RWPE1 (cell line): ENCODE data around the gene GALE.

Experiments
- CTCF ChIA-PET: fragments of 350-600 bp; sonication (Branson Sonifier 250); formaldehyde crosslinking; extraction: SDS; loops from one replicate; lab custom pipeline; 2021; lab: Yijun Ruan, JAX
- POLR2A ChIA-PET: fragments of 400-600 bp; formaldehyde crosslinking; extraction: SDS; loops from one replicate; lab custom pipeline; 2020; ENCODE audit warnings: antibody characterized with exemption; ENCODE audit not compliant: low non-redundant PET; lab: Yijun Ruan, JAX
- DNase-seq: peaks from one replicate; pipeline ENCODE4 v3.0.0; 2012; ENCODE audit warnings: low spot score
- H3K27ac ChIP-seq: fragments of 450-650 bp; 2 replicates; pipeline ENCODE4 v1.5.1; 2017
- TF ChIP-seq, protein P1 (sequence below): fragments of 450-650 bp; conservative IDR thresholded peaks from 2 replicates; pipeline ENCODE4 v1.5.1; 2017; ENCODE audit warnings: low read depth, mild to moderate bottlenecking

Gene GALE

DNA sequence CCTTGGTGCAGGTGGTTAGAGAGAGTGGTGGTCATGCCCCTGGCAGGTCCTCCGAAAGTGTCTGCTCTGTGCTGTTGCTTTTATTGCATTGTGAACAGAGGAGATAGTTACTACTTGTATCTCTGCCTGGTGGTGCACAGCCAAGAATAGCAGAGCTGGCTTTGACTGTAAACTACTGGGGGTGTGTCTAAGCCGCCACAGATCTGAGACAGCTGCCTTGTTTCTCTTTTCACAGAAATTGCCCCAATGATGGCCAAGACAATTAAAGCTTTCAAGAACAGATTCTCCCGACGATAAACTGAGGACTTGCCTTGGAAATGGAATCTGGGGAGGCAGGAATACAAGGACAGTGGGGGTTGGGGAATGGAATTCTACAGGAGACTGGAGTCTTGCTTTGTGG, 41.3 kb downstream of the GALE start:
- POLR2A ChIA-PET = no interaction called here
- CTCF ChIA-PET = no interaction called here
- DNase-seq = no peak
- TF ChIP-seq, protein P1, sequence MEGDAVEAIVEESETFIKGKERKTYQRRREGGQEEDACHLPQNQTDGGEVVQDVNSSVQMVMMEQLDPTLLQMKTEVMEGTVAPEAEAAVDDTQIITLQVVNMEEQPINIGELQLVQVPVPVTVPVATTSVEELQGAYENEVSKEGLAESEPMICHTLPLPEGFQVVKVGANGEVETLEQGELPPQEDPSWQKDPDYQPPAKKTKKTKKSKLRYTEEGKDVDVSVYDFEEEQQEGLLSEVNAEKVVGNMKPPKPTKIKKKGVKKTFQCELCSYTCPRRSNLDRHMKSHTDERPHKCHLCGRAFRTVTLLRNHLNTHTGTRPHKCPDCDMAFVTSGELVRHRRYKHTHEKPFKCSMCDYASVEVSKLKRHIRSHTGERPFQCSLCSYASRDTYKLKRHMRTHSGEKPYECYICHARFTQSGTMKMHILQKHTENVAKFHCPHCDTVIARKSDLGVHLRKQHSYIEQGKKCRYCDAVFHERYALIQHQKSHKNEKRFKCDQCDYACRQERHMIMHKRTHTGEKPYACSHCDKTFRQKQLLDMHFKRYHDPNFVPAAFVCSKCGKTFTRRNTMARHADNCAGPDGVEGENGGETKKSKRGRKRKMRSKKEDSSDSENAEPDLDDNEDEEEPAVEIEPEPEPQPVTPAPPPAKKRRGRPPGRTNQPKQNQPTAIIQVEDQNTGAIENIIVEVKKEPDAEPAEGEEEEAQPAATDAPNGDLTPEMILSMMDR = no peak
- peak overlapping the region; percentile 21 for H3K27ac ChIP-seq

DNA sequence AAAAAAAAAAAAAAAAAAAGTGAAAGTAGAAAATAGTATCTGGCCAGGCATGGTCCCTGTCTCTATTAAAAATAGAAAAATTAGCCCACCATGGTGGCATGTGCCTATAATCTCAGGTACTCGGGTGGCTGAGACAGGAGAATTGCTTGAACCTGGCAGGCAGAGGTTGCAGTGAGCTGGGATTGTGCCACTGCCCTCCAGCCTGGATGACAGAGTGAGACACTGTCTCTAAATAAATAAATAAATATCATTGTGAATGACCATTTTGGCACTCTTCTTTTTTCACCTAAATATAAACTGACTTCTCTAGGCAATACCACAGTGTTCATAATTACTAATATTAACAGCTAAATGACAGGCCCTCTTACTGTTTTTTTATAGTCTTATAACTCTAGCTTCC, 42.7 kb downstream of the GALE start:
- ChIA-PET CTCF (interaction anchor here (0.6 to 0.8 kb wide), 2 partner anchors 36 to 159 kb away, joined by 3 to 5 read pairs; no protein-coding TSS in a partner anchor), POLR2A (interaction anchor here (0.7 kb wide), 1 partner anchor 199 kb away, joined by 4 read pairs; no protein-coding TSS in a partner anchor)
- no peak for DNase-seq
- TF ChIP-seq, protein P1 = no peak
- H3K27ac ChIP-seq = no peak overlapping the region

GRCh38 chr1:23756676-23757075, 43.9 kb downstream of the GALE start:
- ChIA-PET CTCF (no interaction called here), POLR2A (no interaction called here)
- TF ChIP-seq, protein P1 = no peak
- H3K27ac ChIP-seq = no peak overlapping the region
- DNase-seq = peak; percentile 12

DNA sequence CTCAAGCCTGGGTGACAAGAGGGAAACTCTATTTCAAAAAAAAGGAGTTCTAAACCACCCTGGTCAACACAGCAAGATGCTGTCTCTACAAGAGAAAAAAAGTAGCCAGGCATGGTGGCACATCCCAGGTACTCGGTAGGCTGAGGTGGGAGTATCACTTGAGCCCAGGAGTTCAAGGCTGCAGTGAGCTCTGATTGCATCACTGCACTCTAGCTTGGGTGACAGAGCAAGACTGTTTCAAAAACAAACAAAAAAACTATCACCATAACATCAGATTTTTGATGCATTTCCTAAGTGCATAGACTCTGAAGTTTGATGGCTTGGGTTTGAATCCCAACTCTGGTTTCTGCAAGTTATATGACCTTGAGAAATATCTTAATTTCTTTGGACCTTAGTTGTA, 47.6 kb downstream of the GALE start:
- H3K27ac ChIP-seq = no peak overlapping the region
- DNase-seq = no peak
- CTCF ChIA-PET = no interaction called here
- TF ChIP-seq, protein P1 = no peak
- POLR2A ChIA-PET = no interaction called here

- TF ChIP-seq, protein P1 = no peak
- H3K27ac ChIP-seq = no peak overlapping the region
- ChIA-PET POLR2A (no interaction called here), CTCF (interaction anchor here (0.6 kb wide), 1 partner anchor 185 kb away, joined by 3 read pairs; no protein-coding TSS in a partner anchor)
- DNase-seq = no peak
Measured at GRCh38 chr1:23751815-23752200, 48.7 kb downstream of the GALE start.

- TF ChIP-seq, protein P1 = peak; percentile 62
- ChIA-PET CTCF (interaction anchor here (0.6 kb wide), 1 partner anchor 184 kb away, joined by 3 read pairs; no protein-coding TSS in a partner anchor), POLR2A (no interaction called here)
- H3K27ac ChIP-seq = peak overlapping the region; percentile 9
- DNase-seq = peak; percentile 26
Measured at GRCh38 chr1:23751050-23751814, 49.3 kb downstream of the GALE start.
